SK-N-SH treated with all-trans-retinoic acid at 6 μM for 48 hours (cell line): ENCODE data around the gene MRGPRD.

Source experiments
- ARNTL ChIP-seq: fragments of 450-650 bp; formaldehyde crosslinking; IDR thresholded peaks from 2 replicates; pipeline ENCODE4 v1.5.0; 2020; ENCODE audit warnings: low read depth, mild to moderate bottlenecking, moderate library complexity, borderline replicate concordance
- BACH2 ChIP-seq: fragments of 250-450 bp; sonication (Bioruptor Pico); IDR thresholded peaks from 2 replicates; pipeline ENCODE4 v1.9.0; 2021; ENCODE audit warnings: mild to moderate bottlenecking, borderline replicate concordance
- CREB5 ChIP-seq: fragments of 250-450 bp; sonication (Bioruptor Pico); IDR thresholded peaks from 2 replicates; pipeline ENCODE4 v1.5.1; 2020; ENCODE audit warnings: low read depth, mild to moderate bottlenecking, moderate library complexity
- CSDC2 ChIP-seq: fragments of 250-450 bp; sonication (Bioruptor Pico); IDR thresholded peaks from 2 replicates; pipeline ENCODE4 v1.5.0; 2020; ENCODE audit warnings: mild to moderate bottlenecking, moderate library complexity
- ESRRG ChIP-seq: fragments of 250-450 bp; sonication (Bioruptor Pico); IDR thresholded peaks from 2 replicates; pipeline ENCODE4 v1.6.1; 2021; ENCODE audit warnings: mild to moderate bottlenecking
- OSR1 ChIP-seq: fragments of 250-450 bp; sonication (Bioruptor Pico); IDR thresholded peaks from 2 replicates; pipeline ENCODE4 v1.8.0; 2022; ENCODE audit warnings: moderate library complexity, mild to moderate bottlenecking, inconsistent platforms
- PATZ1 ChIP-seq: fragments of 250-450 bp; sonication (Bioruptor Pico); IDR thresholded peaks from 2 replicates; pipeline ENCODE4 v1.8.0; 2020; ENCODE audit warnings: mild to moderate bottlenecking, moderate library complexity, borderline replicate concordance
- PPARA ChIP-seq: fragments of 250-450 bp; sonication (Bioruptor Pico); IDR thresholded peaks from 2 replicates; pipeline ENCODE4 v1.5.0; 2020; ENCODE audit warnings: mild to moderate bottlenecking, borderline replicate concordance
- RARB ChIP-seq: fragments of 250-450 bp; sonication (Bioruptor Pico); IDR thresholded peaks from 2 replicates; pipeline ENCODE4 v1.8.0; 2021; ENCODE audit warnings: mild to moderate bottlenecking, moderate library complexity
- ZFP3 ChIP-seq: fragments of 250-450 bp; sonication (Bioruptor Pico); IDR thresholded peaks from 2 replicates; pipeline ENCODE4 v1.5.0; 2020; ENCODE audit warnings: mild to moderate bottlenecking, moderate library complexity

- TF ChIP-seq RARB, result no peak
- TF ChIP-seq ZFP3 (CRISPR knock-in tag), result no peak
- TF ChIP-seq CSDC2 (CRISPR knock-in tag), result no peak
- TF ChIP-seq PPARA, result no peak
- no peak for TF ChIP-seq BACH2 (CRISPR knock-in tag)
- TF ChIP-seq OSR1 (CRISPR knock-in tag), result no peak
- no peak for TF ChIP-seq ESRRG (CRISPR knock-in tag)
- no peak for TF ChIP-seq CREB5
- TF ChIP-seq ARNTL (CRISPR knock-in tag), result no peak
- no peak for TF ChIP-seq PATZ1 (CRISPR knock-in tag)
These were observed 7.6 kb downstream of the MRGPRD start for GRCh38 chr11:68973219-68973618.
